MM.1S (cell line): ENCODE results near the gene VRK3.

ENCODE experiments used
- CTCF ChIP-seq: fragments of 300-600 bp; sonication (generic); IDR thresholded peaks from 2 replicates; pipeline ENCODE4 v1.5.1; 2016; ENCODE audit warnings: antibody characterized with exemption, low read length, mixed read lengths
- EZH2phosphoT487 ChIP-seq: fragments of 300-600 bp; sonication (generic); IDR thresholded peaks from 2 replicates; pipeline ENCODE4 v1.6.1; 2018; ENCODE audit warnings: antibody characterized with exemption, low read length

GRCh38 chr19:49930483-49931011, 94.6 kb downstream of the VRK3 start:
- TF ChIP-seq CTCF: no peak
- no peak for TF ChIP-seq EZH2phosphoT487
